PFSK-1 (cell line): ENCODE measurements around the gene RFTN1.

Source experiments
- FOXP2 ChIP-seq: optimal IDR thresholded peaks from 2 replicates; pipeline ENCODE3; 2011; ENCODE audit warnings: borderline replicate concordance, control low read depth, inconsistent platforms; ENCODE audit not compliant: insufficient read depth; ENCODE audit errors: extremely low read length, extremely low read depth
- POLR2AphosphoS5 ChIP-seq: IDR thresholded peaks from 2 replicates; pipeline ENCODE4 v1.6.1; 2012; ENCODE audit warnings: low read depth, mild to moderate bottlenecking, control low read depth, low read length, moderate library complexity
- REST ChIP-seq, 2 experiments: IDR thresholded peaks; 2 replicates each; pipeline versions ENCODE4 v1.6.1 to v1.8.0; 2011 to 2012; ENCODE audit warnings: low read depth in 2 of 2, low read length in 2 of 2, control low read depth in 1 of 2, inconsistent platforms in 1 of 2, mild to moderate bottlenecking in 1 of 2, moderate library complexity in 1 of 2; ENCODE audit not compliant: insufficient read depth in 1 of 2
- SIN3A ChIP-seq: IDR thresholded peaks from 2 replicates; pipeline ENCODE4 v1.6.1; 2012; ENCODE audit warnings: mild to moderate bottlenecking, low read length, moderate library complexity, borderline replicate concordance; ENCODE audit not compliant: insufficient read depth
- TAF1 ChIP-seq: IDR thresholded peaks from 2 replicates; pipeline ENCODE4 v1.6.1; 2012; ENCODE audit warnings: low read length, control low read depth, borderline replicate concordance; ENCODE audit not compliant: insufficient read depth

Gene RFTN1

GRCh38 chr3:16323737-16324136 lies 189.8 kb downstream of the RFTN1 start:
- TF ChIP-seq SIN3A (no peak), TAF1 (no peak), FOXP2 (no peak)

- TF ChIP-seq FOXP2 = no peak
- no peak for TF ChIP-seq SIN3A
- TF ChIP-seq POLR2AphosphoS5 = no peak
- no peak for TF ChIP-seq TAF1
- no peak for TF ChIP-seq REST (IDR thresholded peaks at IDR 0.05; ENCODE audit: insufficient read depth in 1 of 2, low read depth in 2 of 2, low read length in 2 of 2)
Observed at GRCh38 chr3:16322189-16322588, 191.3 kb downstream of the RFTN1 start.

GRCh38 chr3:16320711-16321110 lies 192.8 kb downstream of the RFTN1 start:
- TF ChIP-seq POLR2AphosphoS5 = no peak
- no peak for TF ChIP-seq SIN3A
- TF ChIP-seq FOXP2 = no peak
- TF ChIP-seq TAF1 = no peak
- no peak for TF ChIP-seq REST (IDR thresholded peaks at IDR 0.05; ENCODE audit: insufficient read depth in 1 of 2, low read depth in 2 of 2, low read length in 2 of 2)

GRCh38 chr3:16319723-16320122 lies 193.8 kb downstream of the RFTN1 start:
- TF ChIP-seq FOXP2 (no peak), TAF1 (no peak), REST (IDR thresholded peaks at IDR 0.05; ENCODE audit: insufficient read depth in 1 of 2, low read depth in 2 of 2, low read length in 2 of 2) (no peak), SIN3A (no peak), POLR2AphosphoS5 (no peak)

- no peak for TF ChIP-seq POLR2AphosphoS5
- TF ChIP-seq REST (IDR thresholded peaks at IDR 0.05; ENCODE audit: insufficient read depth in 1 of 2, low read depth in 2 of 2, low read length in 2 of 2) = no peak
- TF ChIP-seq TAF1 = no peak
- no peak for TF ChIP-seq SIN3A
- TF ChIP-seq FOXP2 = no peak
Observed at GRCh38 chr3:16319307-16319706, 194.2 kb downstream of the RFTN1 start.
